ENCODE results near the gene ACTL6B. TPM values are rescaled to one million over a fixed set of nuclear protein-coding genes. Genes with fewer than 3 reads are reported as not detected.

ACTL6B gene
- total RNA-seq, 1 experiment from 2014 or later = 1.3 TPM

DNA sequence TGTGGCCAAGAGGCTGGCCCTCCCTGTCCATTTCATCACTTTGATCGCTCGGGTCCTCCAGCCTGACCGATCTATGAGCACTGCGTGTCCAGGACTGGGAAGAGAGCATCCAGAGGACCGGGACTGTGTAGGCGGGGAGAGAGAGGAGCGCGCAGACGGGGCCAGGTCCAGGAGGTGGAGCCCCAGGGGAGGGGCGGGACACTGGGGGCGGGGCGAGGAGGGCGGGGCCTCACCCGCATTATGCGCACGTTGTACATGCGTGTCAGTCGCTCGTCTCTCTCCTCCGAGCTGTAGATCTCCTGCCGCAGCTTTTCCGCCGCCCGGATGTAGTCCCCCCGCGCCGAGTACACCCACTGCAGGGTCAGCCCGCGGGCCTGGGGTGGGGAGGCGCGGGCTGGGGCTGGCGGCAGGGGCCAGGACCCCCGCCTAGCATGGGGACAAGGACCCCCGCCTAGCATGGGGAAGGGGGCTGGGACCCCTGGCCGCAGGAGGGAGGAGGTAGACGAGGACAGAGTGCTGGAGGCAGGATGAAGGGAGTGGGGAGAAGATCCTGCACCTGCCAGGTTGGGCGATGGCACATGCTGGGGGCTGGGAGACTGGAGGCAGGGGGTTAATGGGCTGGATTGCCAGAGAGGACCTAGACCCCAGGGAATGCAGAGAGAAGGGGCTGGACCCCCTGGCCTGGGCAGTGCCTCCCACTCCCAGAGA is 29.6 kb downstream of the ACTL6B start:
- DNase-seq (ENCODE audit: low spot score) (peak; percentile 87), ATAC-seq (peak; percentile 89)
- Mint-ChIP-seq H3K27ac (no peak overlapping the region), H3K4me3 (peak overlapping the region; percentile 65), H3K4me1 (peaks cover 7% of the 10 kb centered on the region), H3K9me3 (no peaks in the 10 kb centered on the region), H3K36me3 (no peaks in the 10 kb centered on the region), H3K27me3 (ENCODE audit: low read depth) (peaks cover 22% of the 10 kb centered on the region)
- TF ChIP-seq SP1 (CRISPR knock-in tag; conservative IDR thresholded peaks at IDR 0.05) (peak; percentile 59; the same call in 1 of the 2 replicates), ZNF121 (CRISPR knock-in tag; IDR thresholded peaks at IDR 0.05) (peak; percentile 83; the same call in 1 of the 2 replicates), SMAD4 (CRISPR knock-in tag; IDR thresholded peaks at IDR 0.05) (no peak), ZNF423 (CRISPR knock-in tag; IDR thresholded peaks at IDR 0.05) (no peak), SMAD3 (CRISPR knock-in tag; IDR thresholded peaks at IDR 0.05; ENCODE audit: borderline replicate concordance) (0 out of 2 replicates have a peak, but pooled peaks have one; percentile 29), FOXP1 (CRISPR knock-in tag; IDR thresholded peaks at IDR 0.05; ENCODE audit: borderline replicate concordance) (peak; percentile 45; the same call in 1 of the 2 replicates)
- CTCF ChIA-PET = interaction anchor here (0.6 to 2.6 kb wide), 13 partner anchors 13 to 1795 kb away, joined by 3 to 37 read pairs (median 5); partner anchors contain the start of genes FBXO24, MOSPD3, PCOLCE and POP7
- POLR2A ChIA-PET = no interaction called here

DNA sequence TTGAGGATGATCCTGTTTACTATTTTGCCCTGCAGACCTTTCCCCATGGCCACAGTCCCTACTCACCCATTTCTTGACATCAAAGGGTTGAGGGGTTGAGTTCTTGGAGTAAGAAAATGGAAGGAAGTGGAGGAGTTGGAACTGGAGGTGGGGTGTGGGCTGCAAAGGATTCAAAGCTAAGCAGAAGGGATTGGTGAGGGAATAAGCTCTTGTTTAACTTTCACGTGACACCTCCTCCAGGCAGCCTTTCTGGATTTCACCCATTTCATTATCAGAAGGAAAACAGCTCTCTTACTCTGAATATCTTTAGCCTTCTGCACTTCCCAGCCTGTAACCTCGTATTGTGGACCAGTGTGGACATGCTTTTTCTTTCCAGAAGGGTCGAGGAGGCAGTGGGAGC is 30.2 kb downstream of the ACTL6B start:
- Mint-ChIP-seq H3K27ac (no peak overlapping the region), H3K27me3 (ENCODE audit: low read depth) (peaks cover 20% of the 10 kb centered on the region), H3K36me3 (no peaks in the 10 kb centered on the region), H3K4me3 (peak overlapping the region; percentile 65), H3K9me3 (no peaks in the 10 kb centered on the region), H3K4me1 (peaks cover 7% of the 10 kb centered on the region)
- ATAC-seq (no peak), DNase-seq (ENCODE audit: low spot score) (no peak)
- TF ChIP-seq GTF2I (CRISPR knock-in tag; conservative IDR thresholded peaks at IDR 0.05) = 0 out of 2 replicates have a peak, but pooled peaks have one; percentile 24
- TF ChIP-seq, protein P1, sequence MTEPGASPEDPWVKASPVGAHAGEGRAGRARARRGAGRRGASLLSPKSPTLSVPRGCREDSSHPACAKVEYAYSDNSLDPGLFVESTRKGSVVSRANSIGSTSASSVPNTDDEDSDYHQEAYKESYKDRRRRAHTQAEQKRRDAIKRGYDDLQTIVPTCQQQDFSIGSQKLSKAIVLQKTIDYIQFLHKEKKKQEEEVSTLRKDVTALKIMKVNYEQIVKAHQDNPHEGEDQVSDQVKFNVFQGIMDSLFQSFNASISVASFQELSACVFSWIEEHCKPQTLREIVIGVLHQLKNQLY (CRISPR knock-in tag; IDR thresholded peaks at IDR 0.05) = no peak
- ChIA-PET CTCF (interaction anchor here (0.6 to 2.6 kb wide), 14 partner anchors 13 to 1795 kb away, joined by 3 to 37 read pairs (median 4); partner anchors contain the start of genes FBXO24, MOSPD3, PCOLCE and POP7), POLR2A (no interaction called here)

DNA sequence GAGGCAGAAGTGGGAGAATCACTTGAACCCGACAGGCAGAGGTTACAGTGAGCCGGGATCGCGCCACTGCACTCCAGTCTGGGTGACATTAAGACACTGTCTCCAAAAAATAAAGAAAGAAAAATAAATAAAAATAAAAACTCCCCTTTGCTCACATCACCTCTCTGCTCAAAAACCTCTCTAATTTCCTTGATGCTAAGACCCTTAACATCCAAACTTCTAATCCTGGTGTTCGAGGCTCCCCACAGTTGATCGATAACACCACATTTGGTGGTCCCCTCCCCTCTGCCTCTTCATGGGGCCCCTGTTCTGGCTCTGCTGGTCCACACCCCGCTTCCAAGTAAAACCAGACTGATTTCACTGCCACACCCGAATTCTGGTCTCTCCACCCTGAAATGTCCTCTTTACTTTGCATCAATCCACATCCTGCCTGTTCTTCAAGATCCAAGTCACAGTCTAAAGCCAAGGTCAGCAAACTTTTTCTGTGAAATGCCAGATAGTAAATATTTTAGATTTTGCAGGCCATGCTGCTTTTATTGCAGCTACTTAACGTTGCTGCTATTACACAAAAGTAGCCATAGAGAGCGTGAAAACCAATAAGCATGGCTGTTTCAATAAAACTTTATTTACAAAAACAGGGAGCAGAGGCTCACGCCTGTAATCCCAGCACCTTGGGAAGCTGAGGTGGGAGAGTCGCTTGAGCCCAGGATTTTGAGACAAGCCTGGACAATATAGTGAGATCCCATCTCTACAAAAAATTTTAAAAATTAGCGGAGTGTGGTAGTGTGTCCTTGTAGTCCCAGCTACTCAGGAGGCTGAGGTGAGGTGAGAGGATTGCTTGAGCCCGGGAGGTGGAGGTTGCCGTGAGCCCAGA is 32.1 kb downstream of the ACTL6B start:
- Mint-ChIP-seq H3K27me3 (ENCODE audit: low read depth) (peaks cover 20% of the 10 kb centered on the region), H3K4me3 (no peak overlapping the region), H3K4me1 (peaks cover 7% of the 10 kb centered on the region), H3K9me3 (no peaks in the 10 kb centered on the region), H3K36me3 (no peaks in the 10 kb centered on the region), H3K27ac (peak overlapping the region; percentile 20; the same call in 1 of the 2 replicates)
- ChIA-PET POLR2A (interaction anchor here (1.4 kb wide), 1 partner anchor 12 kb away, joined by 8 read pairs; the partner anchor contains the start of gene MOSPD3), CTCF (interaction anchor here (0.7 to 1.0 kb wide), 3 partner anchors 12 to 81 kb away, joined by 3 read pairs; partner anchors contain the start of gene MOSPD3)
- ATAC-seq (no peak), DNase-seq (ENCODE audit: low spot score) (no peak)
- TF ChIP-seq ZNF416 (CRISPR knock-in tag; IDR thresholded peaks at IDR 0.05) (no peak), SP1 (CRISPR knock-in tag; conservative IDR thresholded peaks at IDR 0.05) (no peak), HMGA2 (CRISPR knock-in tag; IDR thresholded peaks at IDR 0.05) (no peak), ZNF423 (CRISPR knock-in tag; IDR thresholded peaks at IDR 0.05) (no peak), ATF1 (CRISPR knock-in tag; IDR thresholded peaks at IDR 0.05) (no peak), NR1H2 (CRISPR knock-in tag; IDR thresholded peaks at IDR 0.05) (no peak), IRF2 (CRISPR knock-in tag; IDR thresholded peaks at IDR 0.05; ENCODE audit: borderline replicate concordance, low read depth) (no peak), GTF2I (CRISPR knock-in tag; conservative IDR thresholded peaks at IDR 0.05) (no peak), TP53 (CRISPR knock-in tag; IDR thresholded peaks at IDR 0.05) (no peak), SOX15 (CRISPR knock-in tag; IDR thresholded peaks at IDR 0.05) (no peak), ETV6 (CRISPR knock-in tag; IDR thresholded peaks at IDR 0.05) (no peak), FOXP1 (CRISPR knock-in tag; IDR thresholded peaks at IDR 0.05; ENCODE audit: borderline replicate concordance) (no peak)
- TF ChIP-seq, protein P2, sequence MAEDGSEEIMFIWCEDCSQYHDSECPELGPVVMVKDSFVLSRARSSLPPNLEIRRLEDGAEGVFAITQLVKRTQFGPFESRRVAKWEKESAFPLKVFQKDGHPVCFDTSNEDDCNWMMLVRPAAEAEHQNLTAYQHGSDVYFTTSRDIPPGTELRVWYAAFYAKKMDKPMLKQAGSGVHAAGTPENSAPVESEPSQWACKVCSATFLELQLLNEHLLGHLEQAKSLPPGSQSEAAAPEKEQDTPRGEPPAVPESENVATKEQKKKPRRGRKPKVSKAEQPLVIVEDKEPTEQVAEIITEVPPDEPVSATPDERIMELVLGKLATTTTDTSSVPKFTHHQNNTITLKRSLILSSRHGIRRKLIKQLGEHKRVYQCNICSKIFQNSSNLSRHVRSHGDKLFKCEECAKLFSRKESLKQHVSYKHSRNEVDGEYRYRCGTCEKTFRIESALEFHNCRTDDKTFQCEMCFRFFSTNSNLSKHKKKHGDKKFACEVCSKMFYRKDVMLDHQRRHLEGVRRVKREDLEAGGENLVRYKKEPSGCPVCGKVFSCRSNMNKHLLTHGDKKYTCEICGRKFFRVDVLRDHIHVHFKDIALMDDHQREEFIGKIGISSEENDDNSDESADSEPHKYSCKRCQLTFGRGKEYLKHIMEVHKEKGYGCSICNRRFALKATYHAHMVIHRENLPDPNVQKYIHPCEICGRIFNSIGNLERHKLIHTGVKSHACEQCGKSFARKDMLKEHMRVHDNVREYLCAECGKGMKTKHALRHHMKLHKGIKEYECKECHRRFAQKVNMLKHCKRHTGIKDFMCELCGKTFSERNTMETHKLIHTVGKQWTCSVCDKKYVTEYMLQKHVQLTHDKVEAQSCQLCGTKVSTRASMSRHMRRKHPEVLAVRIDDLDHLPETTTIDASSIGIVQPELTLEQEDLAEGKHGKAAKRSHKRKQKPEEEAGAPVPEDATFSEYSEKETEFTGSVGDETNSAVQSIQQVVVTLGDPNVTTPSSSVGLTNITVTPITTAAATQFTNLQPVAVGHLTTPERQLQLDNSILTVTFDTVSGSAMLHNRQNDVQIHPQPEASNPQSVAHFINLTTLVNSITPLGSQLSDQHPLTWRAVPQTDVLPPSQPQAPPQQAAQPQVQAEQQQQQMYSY (CRISPR knock-in tag; IDR thresholded peaks at IDR 0.05) = no peak
- TF ChIP-seq, protein P3, sequence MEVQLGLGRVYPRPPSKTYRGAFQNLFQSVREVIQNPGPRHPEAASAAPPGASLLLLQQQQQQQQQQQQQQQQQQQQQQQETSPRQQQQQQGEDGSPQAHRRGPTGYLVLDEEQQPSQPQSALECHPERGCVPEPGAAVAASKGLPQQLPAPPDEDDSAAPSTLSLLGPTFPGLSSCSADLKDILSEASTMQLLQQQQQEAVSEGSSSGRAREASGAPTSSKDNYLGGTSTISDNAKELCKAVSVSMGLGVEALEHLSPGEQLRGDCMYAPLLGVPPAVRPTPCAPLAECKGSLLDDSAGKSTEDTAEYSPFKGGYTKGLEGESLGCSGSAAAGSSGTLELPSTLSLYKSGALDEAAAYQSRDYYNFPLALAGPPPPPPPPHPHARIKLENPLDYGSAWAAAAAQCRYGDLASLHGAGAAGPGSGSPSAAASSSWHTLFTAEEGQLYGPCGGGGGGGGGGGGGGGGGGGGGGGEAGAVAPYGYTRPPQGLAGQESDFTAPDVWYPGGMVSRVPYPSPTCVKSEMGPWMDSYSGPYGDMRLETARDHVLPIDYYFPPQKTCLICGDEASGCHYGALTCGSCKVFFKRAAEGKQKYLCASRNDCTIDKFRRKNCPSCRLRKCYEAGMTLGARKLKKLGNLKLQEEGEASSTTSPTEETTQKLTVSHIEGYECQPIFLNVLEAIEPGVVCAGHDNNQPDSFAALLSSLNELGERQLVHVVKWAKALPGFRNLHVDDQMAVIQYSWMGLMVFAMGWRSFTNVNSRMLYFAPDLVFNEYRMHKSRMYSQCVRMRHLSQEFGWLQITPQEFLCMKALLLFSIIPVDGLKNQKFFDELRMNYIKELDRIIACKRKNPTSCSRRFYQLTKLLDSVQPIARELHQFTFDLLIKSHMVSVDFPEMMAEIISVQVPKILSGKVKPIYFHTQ (CRISPR knock-in tag; IDR thresholded peaks at IDR 0.05) = no peak
- TF ChIP-seq, protein P4, sequence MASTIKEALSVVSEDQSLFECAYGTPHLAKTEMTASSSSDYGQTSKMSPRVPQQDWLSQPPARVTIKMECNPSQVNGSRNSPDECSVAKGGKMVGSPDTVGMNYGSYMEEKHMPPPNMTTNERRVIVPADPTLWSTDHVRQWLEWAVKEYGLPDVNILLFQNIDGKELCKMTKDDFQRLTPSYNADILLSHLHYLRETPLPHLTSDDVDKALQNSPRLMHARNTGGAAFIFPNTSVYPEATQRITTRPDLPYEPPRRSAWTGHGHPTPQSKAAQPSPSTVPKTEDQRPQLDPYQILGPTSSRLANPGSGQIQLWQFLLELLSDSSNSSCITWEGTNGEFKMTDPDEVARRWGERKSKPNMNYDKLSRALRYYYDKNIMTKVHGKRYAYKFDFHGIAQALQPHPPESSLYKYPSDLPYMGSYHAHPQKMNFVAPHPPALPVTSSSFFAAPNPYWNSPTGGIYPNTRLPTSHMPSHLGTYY (CRISPR knock-in tag; IDR thresholded peaks at IDR 0.05) = no peak
